ENCODE results near the gene RNF38. TPM values are rescaled to one million over a fixed set of nuclear protein-coding genes. Genes with fewer than 3 reads are reported as not detected.

RNF38 gene
- polyA plus RNA-seq, 1 of the 3 experiments (the other 2 are of a cell fraction): 9.5 TPM

GRCh38 chr9:36436909-36437308, 36.8 kb upstream of the RNF38 start:
- peaks cover 0 to 9% of the 10 kb centered on the region in 2 experiments for H3K36me3 ChIP-seq (replicated peaks in 1 of 2; ENCODE audit: control insufficient read depth in 1 of 2, insufficient read depth in 2 of 2, low read length in 1 of 2)
- H3F3A ChIP-seq (replicated peaks; ENCODE audit: insufficient read depth): peaks cover 4% of the 10 kb centered on the region
- peaks cover 5% of the 10 kb centered on the region; the same call in 1 of the 2 replicates for H4K20me1 ChIP-seq (ENCODE audit: insufficient read depth)
- H2AFZ ChIP-seq (ENCODE audit: low read depth): no peak overlapping the region
- no peaks in the 10 kb centered on the region for H3K9me3 ChIP-seq
- CTCF ChIA-PET: interaction anchor here (3.7 to 6.5 kb wide), 2 partner anchors 13 to 29 kb away, joined by 28 to 55 read pairs; no protein-coding TSS in a partner anchor
- H3K4me1 ChIP-seq (ENCODE audit: control insufficient read depth in 1 of 2, insufficient read depth in 2 of 2, low read depth in 1 of 2, low read length in 1 of 2): peaks cover under 1 to 2% of the 10 kb centered on the region in 2 experiments; a peak in 2 of 4 replicates
- H3K79me2 ChIP-seq (ENCODE audit: insufficient read depth): peaks cover 52% of the 10 kb centered on the region
- WGBS (ENCODE audit: low lambda C conversion rate): 100% methylated on average over 2 of the region's 2 CpGs
- H3K9me2 ChIP-seq: no peaks in the 10 kb centered on the region
- no peak overlapping the region for H3K4me2 ChIP-seq
- no peaks in the 10 kb centered on the region for H3K27me3 ChIP-seq (ENCODE audit: insufficient read depth)
- DNase-seq: no peak
- H3K27ac ChIP-seq (ENCODE audit: low read depth in 2 of 2, low read length in 1 of 2): no peak overlapping the region; a peak in 1 of 4 replicates
- H3K9ac ChIP-seq: no peak overlapping the region
- TF ChIP-seq GATA2 (CRISPR knock-in tag; IDR thresholded peaks at IDR 0.05) (no peak), SMC3 (IDR thresholded peaks at IDR 0.05; ENCODE audit: low read depth, low read length) (no peak), RAD21 (IDR thresholded peaks at IDR 0.05; ENCODE audit: low read length) (no peak), TEAD4 (IDR thresholded peaks at IDR 0.05; ENCODE audit: borderline replicate concordance, insufficient read depth) (no peak), GABPA (IDR thresholded peaks at IDR 0.05; ENCODE audit: low read depth) (no peak), FOXJ3 (CRISPR knock-in tag; IDR thresholded peaks at IDR 0.05) (no peak), MEF2A (IDR thresholded peaks at IDR 0.05; ENCODE audit: borderline replicate concordance, low read depth) (no peak), ZBTB33 (IDR thresholded peaks at IDR 0.05; ENCODE audit: borderline replicate concordance, low read depth) (no peak), SIN3A (IDR thresholded peaks at IDR 0.05; ENCODE audit: borderline replicate concordance, low read depth, low read length) (no peak), MXI1 (IDR thresholded peaks at IDR 0.05; ENCODE audit: low read depth, low read length) (no peak), RXRA (IDR thresholded peaks at IDR 0.05; ENCODE audit: borderline replicate concordance, low read depth) (no peak), EP300 (IDR thresholded peaks at IDR 0.05; ENCODE audit: borderline replicate concordance in 1 of 2, low read depth in 1 of 2, low read length in 1 of 2) (no peak), YY1 (IDR thresholded peaks at IDR 0.05; ENCODE audit: low read depth) (no peak), RCOR1 (IDR thresholded peaks at IDR 0.05; ENCODE audit: low read length) (no peak), CHD2 (IDR thresholded peaks at IDR 0.05; ENCODE audit: low read length, partially characterized antibody) (no peak), REST (IDR thresholded peaks at IDR 0.05; ENCODE audit: low read depth, low read length) (no peak)
- POLR2A ChIA-PET: interaction anchor here (0.6 kb wide), 1 partner anchor 399 kb away, joined by 3 read pairs; no protein-coding TSS in a partner anchor
- no peak overlapping the region for H3K4me3 ChIP-seq (ENCODE audit: low read depth in 2 of 2, low read length in 1 of 2)
